WTC11 (cell line): ENCODE results near the gene CAMTA1. TPM values are rescaled to one million over a fixed set of nuclear protein-coding genes. Genes with fewer than 3 reads are reported as not detected.

Experiments
- ATAC-seq: fragments of 200-7000 bp; cut with Tn5 transposase; 2 replicates; pipeline ENCODE4 v1.10.0; 2021; ENCODE audit warnings: mild to moderate bottlenecking, moderate library complexity
- CTCF ChIA-PET: fragments of 300-600 bp; sonication (Branson Sonifier 250); formaldehyde crosslinking; loops from one replicate; lab custom pipeline; 2021; ENCODE audit warnings: antibody characterized with exemption; lab: Charles Lee
- POLR2A ChIA-PET: fragments of 350-600 bp; sonication (Branson Sonifier 250); formaldehyde crosslinking; loops from one replicate; lab custom pipeline; 2021; ENCODE audit warnings: antibody characterized with exemption; lab: Charles Lee
- DNase-seq: peaks from one replicate; pipeline ENCODE4 v3.0.0; 2021; ENCODE audit warnings: low spot score
- H3K27ac Mint-ChIP-seq: 2 replicates; pipeline ENCODE4 v1.8.0; 2021; ENCODE audit warnings: mixed read lengths
- H3K27me3 Mint-ChIP-seq: 2 replicates; pipeline ENCODE4 v1.8.0; 2021; ENCODE audit warnings: low read depth, mild to moderate bottlenecking, moderate library complexity, mixed read lengths
- H3K36me3 Mint-ChIP-seq: 2 replicates; pipeline ENCODE4 v1.8.0; 2021; ENCODE audit warnings: mixed read lengths
- H3K4me1 Mint-ChIP-seq: 2 replicates; pipeline ENCODE4 v1.8.0; 2022; ENCODE audit warnings: mixed read lengths
- H3K4me3 Mint-ChIP-seq: 2 replicates; pipeline ENCODE4 v1.8.0; 2021; ENCODE audit warnings: mild to moderate bottlenecking, moderate library complexity, mixed read lengths
- H3K9me3 Mint-ChIP-seq: 2 replicates; pipeline ENCODE4 v1.8.0; 2021; ENCODE audit warnings: mixed read lengths
- E2F4 ChIP-seq: sonication (generic); formaldehyde crosslinking; IDR thresholded peaks from 2 replicates; pipeline ENCODE4 v1.8.1; 2022; ENCODE audit warnings: low read depth, mild to moderate bottlenecking, moderate library complexity, missing genetic modification reagents, borderline replicate concordance
- ETV6 ChIP-seq: sonication (generic); formaldehyde crosslinking; IDR thresholded peaks from 2 replicates; pipeline ENCODE4 v1.8.1; 2022; ENCODE audit warnings: mild to moderate bottlenecking, missing genetic modification reagents
- MAX ChIP-seq: sonication (generic); formaldehyde crosslinking; IDR thresholded peaks from 2 replicates; pipeline ENCODE4 v1.8.0; 2022; ENCODE audit warnings: mild to moderate bottlenecking, missing genetic modification reagents
- NFE2L1 ChIP-seq: sonication (generic); formaldehyde crosslinking; IDR thresholded peaks from 2 replicates; pipeline ENCODE4 v1.8.1; 2023; ENCODE audit warnings: missing genetic modification reagents
- NFYB ChIP-seq: sonication (generic); formaldehyde crosslinking; conservative IDR thresholded peaks from 2 replicates; pipeline ENCODE4 v1.8.0; 2022; ENCODE audit warnings: low read depth, missing genetic modification reagents
- NR3C1 ChIP-seq: sonication (generic); formaldehyde crosslinking; conservative IDR thresholded peaks from 2 replicates; pipeline ENCODE4 v1.8.1; 2023; ENCODE audit warnings: low read depth, mild to moderate bottlenecking, missing genetic modification reagents
- OVOL2 ChIP-seq: fragments of 250-450 bp; sonication (Bioruptor Pico); IDR thresholded peaks from 2 replicates; pipeline ENCODE4 v1.9.0; 2021; ENCODE audit warnings: mild to moderate bottlenecking, borderline replicate concordance
- SMAD3 ChIP-seq: sonication (generic); formaldehyde crosslinking; IDR thresholded peaks from 2 replicates; pipeline ENCODE4 v1.8.0; 2022; ENCODE audit warnings: missing genetic modification reagents, mild to moderate bottlenecking, borderline replicate concordance
- SP1 ChIP-seq: sonication (generic); formaldehyde crosslinking; conservative IDR thresholded peaks from 2 replicates; pipeline ENCODE4 v1.8.1; 2022; ENCODE audit warnings: missing genetic modification reagents
- TEAD4 ChIP-seq: sonication (generic); formaldehyde crosslinking; IDR thresholded peaks from 2 replicates; pipeline ENCODE4 v1.8.0; 2022; ENCODE audit warnings: mild to moderate bottlenecking, missing genetic modification reagents
- USF2 ChIP-seq: sonication (generic); formaldehyde crosslinking; IDR thresholded peaks from 2 replicates; pipeline ENCODE4 v1.8.1; 2023; ENCODE audit warnings: mild to moderate bottlenecking, missing genetic modification reagents, moderate library complexity
- ZNF138 ChIP-seq: sonication (generic); formaldehyde crosslinking; conservative IDR thresholded peaks from 2 replicates; pipeline ENCODE4 v1.8.1; 2022; ENCODE audit warnings: mild to moderate bottlenecking, moderate library complexity, missing genetic modification reagents
- ZNF232 ChIP-seq: sonication (generic); formaldehyde crosslinking; IDR thresholded peaks from 2 replicates; pipeline ENCODE4 v1.8.0; 2022; ENCODE audit warnings: mild to moderate bottlenecking, missing genetic modification reagents
- ZNF671 ChIP-seq: fragments of 250-450 bp; sonication (Bioruptor Pico); IDR thresholded peaks from 2 replicates; pipeline ENCODE4 v1.8.0; 2021; ENCODE audit warnings: mild to moderate bottlenecking
- total RNA-seq: library from RNA; stranded (reverse); gene quantifications from 3 replicates; pipeline ENCODE4 v1.2.3, GENCODE V29; 2021
- TF ChIP-seq, protein P1 (sequence below): sonication (generic); formaldehyde crosslinking; IDR thresholded peaks from 2 replicates; pipeline ENCODE4 v1.8.1; 2023; ENCODE audit warnings: mild to moderate bottlenecking, missing genetic modification reagents
- TF ChIP-seq, protein P2 (sequence below): sonication (generic); formaldehyde crosslinking; IDR thresholded peaks from 2 replicates; pipeline ENCODE4 v1.8.0; 2022; ENCODE audit warnings: missing genetic modification reagents
- TF ChIP-seq, protein P3 (sequence below): fragments of 250-450 bp; sonication (Bioruptor Pico); IDR thresholded peaks from 2 replicates; pipeline ENCODE4 v1.9.0; 2021; ENCODE audit warnings: mild to moderate bottlenecking
- TF ChIP-seq, protein P4 (sequence below): sonication (generic); formaldehyde crosslinking; IDR thresholded peaks from 2 replicates; pipeline ENCODE4 v1.8.1; 2022; ENCODE audit warnings: mild to moderate bottlenecking, missing genetic modification reagents, moderate library complexity, borderline replicate concordance
- TF ChIP-seq, protein P5 (sequence below): sonication (generic); formaldehyde crosslinking; IDR thresholded peaks from 2 replicates; pipeline ENCODE4 v1.8.1; 2022; ENCODE audit warnings: missing genetic modification reagents, borderline replicate concordance
- TF ChIP-seq, protein P6 (sequence below): sonication (generic); formaldehyde crosslinking; IDR thresholded peaks from 2 replicates; pipeline ENCODE4 v1.8.1; 2022; ENCODE audit warnings: low read depth, missing genetic modification reagents, borderline replicate concordance

Gene CAMTA1
- total RNA-seq, 1 experiment from 2014 or later = 86.4 TPM

DNA sequence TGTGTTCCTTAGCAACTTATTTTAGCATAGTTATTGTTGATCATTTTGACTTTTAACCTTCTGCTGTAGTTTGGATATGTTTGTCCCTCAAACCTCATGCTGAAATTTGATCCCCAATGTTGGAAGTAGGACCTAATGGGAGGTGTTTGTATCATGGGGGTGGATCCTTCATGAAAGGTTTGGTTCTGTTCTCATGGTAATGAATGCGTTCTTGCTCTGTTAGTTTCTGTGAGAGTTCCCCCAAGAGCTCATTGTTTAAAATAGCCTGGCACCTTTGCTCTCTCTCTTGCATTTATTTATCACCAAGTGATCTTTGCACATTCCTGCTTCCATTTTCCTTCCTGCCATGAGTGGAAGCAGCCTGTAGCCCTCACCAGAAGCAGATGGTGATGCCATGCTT lies 613.7 kb downstream of the CAMTA1 start:
- H3K4me3 Mint-ChIP-seq = no peak overlapping the region
- DNase-seq (no peak), ATAC-seq (peak; percentile 91)
- no peaks in the 10 kb centered on the region for H3K27me3 Mint-ChIP-seq
- ChIA-PET POLR2A (no interaction called here), CTCF (interaction anchor here (0.8 kb wide), 1 partner anchor 10 kb away, joined by 3 read pairs; no protein-coding TSS in a partner anchor)
- H3K4me1 Mint-ChIP-seq = peaks cover 25% of the 10 kb centered on the region
- peaks cover 62% of the 10 kb centered on the region for H3K9me3 Mint-ChIP-seq
- H3K27ac Mint-ChIP-seq = peak overlapping the region; percentile 87
- peaks cover 43% of the 10 kb centered on the region for H3K36me3 Mint-ChIP-seq
- no peak for TF ChIP-seq SMAD3
- TF ChIP-seq, protein P1, sequence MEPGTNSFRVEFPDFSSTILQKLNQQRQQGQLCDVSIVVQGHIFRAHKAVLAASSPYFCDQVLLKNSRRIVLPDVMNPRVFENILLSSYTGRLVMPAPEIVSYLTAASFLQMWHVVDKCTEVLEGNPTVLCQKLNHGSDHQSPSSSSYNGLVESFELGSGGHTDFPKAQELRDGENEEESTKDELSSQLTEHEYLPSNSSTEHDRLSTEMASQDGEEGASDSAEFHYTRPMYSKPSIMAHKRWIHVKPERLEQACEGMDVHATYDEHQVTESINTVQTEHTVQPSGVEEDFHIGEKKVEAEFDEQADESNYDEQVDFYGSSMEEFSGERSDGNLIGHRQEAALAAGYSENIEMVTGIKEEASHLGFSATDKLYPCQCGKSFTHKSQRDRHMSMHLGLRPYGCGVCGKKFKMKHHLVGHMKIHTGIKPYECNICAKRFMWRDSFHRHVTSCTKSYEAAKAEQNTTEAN (CRISPR knock-in tag) = no peak
- TF ChIP-seq ZNF232 (CRISPR knock-in tag) = no peak
- TF ChIP-seq, protein P2, sequence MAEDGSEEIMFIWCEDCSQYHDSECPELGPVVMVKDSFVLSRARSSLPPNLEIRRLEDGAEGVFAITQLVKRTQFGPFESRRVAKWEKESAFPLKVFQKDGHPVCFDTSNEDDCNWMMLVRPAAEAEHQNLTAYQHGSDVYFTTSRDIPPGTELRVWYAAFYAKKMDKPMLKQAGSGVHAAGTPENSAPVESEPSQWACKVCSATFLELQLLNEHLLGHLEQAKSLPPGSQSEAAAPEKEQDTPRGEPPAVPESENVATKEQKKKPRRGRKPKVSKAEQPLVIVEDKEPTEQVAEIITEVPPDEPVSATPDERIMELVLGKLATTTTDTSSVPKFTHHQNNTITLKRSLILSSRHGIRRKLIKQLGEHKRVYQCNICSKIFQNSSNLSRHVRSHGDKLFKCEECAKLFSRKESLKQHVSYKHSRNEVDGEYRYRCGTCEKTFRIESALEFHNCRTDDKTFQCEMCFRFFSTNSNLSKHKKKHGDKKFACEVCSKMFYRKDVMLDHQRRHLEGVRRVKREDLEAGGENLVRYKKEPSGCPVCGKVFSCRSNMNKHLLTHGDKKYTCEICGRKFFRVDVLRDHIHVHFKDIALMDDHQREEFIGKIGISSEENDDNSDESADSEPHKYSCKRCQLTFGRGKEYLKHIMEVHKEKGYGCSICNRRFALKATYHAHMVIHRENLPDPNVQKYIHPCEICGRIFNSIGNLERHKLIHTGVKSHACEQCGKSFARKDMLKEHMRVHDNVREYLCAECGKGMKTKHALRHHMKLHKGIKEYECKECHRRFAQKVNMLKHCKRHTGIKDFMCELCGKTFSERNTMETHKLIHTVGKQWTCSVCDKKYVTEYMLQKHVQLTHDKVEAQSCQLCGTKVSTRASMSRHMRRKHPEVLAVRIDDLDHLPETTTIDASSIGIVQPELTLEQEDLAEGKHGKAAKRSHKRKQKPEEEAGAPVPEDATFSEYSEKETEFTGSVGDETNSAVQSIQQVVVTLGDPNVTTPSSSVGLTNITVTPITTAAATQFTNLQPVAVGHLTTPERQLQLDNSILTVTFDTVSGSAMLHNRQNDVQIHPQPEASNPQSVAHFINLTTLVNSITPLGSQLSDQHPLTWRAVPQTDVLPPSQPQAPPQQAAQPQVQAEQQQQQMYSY (CRISPR knock-in tag) = no peak
- no peak for TF ChIP-seq E2F4 (CRISPR knock-in tag)
- TF ChIP-seq, protein P3, sequence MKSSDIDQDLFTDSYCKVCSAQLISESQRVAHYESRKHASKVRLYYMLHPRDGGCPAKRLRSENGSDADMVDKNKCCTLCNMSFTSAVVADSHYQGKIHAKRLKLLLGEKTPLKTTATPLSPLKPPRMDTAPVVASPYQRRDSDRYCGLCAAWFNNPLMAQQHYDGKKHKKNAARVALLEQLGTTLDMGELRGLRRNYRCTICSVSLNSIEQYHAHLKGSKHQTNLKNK = no peak
- TF ChIP-seq NFYB (CRISPR knock-in tag) = no peak
- no peak for TF ChIP-seq OVOL2
- TF ChIP-seq, protein P4, sequence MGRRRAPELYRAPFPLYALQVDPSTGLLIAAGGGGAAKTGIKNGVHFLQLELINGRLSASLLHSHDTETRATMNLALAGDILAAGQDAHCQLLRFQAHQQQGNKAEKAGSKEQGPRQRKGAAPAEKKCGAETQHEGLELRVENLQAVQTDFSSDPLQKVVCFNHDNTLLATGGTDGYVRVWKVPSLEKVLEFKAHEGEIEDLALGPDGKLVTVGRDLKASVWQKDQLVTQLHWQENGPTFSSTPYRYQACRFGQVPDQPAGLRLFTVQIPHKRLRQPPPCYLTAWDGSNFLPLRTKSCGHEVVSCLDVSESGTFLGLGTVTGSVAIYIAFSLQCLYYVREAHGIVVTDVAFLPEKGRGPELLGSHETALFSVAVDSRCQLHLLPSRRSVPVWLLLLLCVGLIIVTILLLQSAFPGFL (CRISPR knock-in tag) = no peak
- TF ChIP-seq SP1 (CRISPR knock-in tag) = no peak
- TF ChIP-seq, protein P5, sequence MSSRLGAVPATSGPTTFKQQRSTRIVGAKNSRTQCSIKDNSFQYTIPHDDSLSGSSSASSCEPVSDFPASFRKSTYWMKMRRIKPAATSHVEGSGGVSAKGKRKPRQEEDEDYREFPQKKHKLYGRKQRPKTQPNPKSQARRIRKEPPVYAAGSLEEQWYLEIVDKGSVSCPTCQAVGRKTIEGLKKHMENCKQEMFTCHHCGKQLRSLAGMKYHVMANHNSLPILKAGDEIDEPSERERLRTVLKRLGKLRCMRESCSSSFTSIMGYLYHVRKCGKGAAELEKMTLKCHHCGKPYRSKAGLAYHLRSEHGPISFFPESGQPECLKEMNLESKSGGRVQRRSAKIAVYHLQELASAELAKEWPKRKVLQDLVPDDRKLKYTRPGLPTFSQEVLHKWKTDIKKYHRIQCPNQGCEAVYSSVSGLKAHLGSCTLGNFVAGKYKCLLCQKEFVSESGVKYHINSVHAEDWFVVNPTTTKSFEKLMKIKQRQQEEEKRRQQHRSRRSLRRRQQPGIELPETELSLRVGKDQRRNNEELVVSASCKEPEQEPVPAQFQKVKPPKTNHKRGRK (CRISPR knock-in tag) = no peak
- TF ChIP-seq ZNF138 = no peak
- no peak for TF ChIP-seq ETV6
- no peak for TF ChIP-seq TEAD4 (CRISPR knock-in tag)
- no peak for TF ChIP-seq NR3C1 (CRISPR knock-in tag)
- TF ChIP-seq USF2 (CRISPR knock-in tag) = no peak
- TF ChIP-seq, protein P6, sequence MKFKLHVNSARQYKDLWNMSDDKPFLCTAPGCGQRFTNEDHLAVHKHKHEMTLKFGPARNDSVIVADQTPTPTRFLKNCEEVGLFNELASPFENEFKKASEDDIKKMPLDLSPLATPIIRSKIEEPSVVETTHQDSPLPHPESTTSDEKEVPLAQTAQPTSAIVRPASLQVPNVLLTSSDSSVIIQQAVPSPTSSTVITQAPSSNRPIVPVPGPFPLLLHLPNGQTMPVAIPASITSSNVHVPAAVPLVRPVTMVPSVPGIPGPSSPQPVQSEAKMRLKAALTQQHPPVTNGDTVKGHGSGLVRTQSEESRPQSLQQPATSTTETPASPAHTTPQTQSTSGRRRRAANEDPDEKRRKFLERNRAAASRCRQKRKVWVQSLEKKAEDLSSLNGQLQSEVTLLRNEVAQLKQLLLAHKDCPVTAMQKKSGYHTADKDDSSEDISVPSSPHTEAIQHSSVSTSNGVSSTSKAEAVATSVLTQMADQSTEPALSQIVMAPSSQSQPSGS = no peak
- no peak for TF ChIP-seq MAX (CRISPR knock-in tag)
- no peak for TF ChIP-seq ZNF671 (CRISPR knock-in tag)
- no peak for TF ChIP-seq NFE2L1 (CRISPR knock-in tag)
